T-helper 2 cell treated with Interferon-gamma antibody and Interleukin-4, amounts not matched to agents 5 μg/mL and 100 μg/mL, for 36 hours (primary cell): ENCODE measurements around the gene ZC3H18.

ENCODE experiments used
- DNase-seq: peaks from one replicate; pipeline ENCODE4 v3.0.0; 2021; ENCODE audit warnings: low spot score
- H3K27ac Mint-ChIP-seq: one replicate; pipeline ENCODE4 v1.8.0; 2021; ENCODE audit warnings: mild to moderate bottlenecking, mixed read lengths
- H3K27me3 Mint-ChIP-seq: one replicate; pipeline ENCODE4 v1.8.0; 2021; ENCODE audit warnings: low read depth, mixed read lengths
- H3K36me3 Mint-ChIP-seq: one replicate; pipeline ENCODE4 v1.8.0; 2021; ENCODE audit warnings: low read depth, mixed read lengths
- H3K4me1 Mint-ChIP-seq: one replicate; pipeline ENCODE4 v1.8.0; 2021; ENCODE audit warnings: low read depth, mixed read lengths
- H3K4me3 Mint-ChIP-seq: one replicate; pipeline ENCODE4 v1.8.0; 2022; ENCODE audit warnings: mild to moderate bottlenecking, moderate library complexity, mixed read lengths
- H3K9me3 Mint-ChIP-seq: one replicate; pipeline ENCODE4 v1.8.0; 2021; ENCODE audit warnings: mixed read lengths

Gene ZC3H18

DNA sequence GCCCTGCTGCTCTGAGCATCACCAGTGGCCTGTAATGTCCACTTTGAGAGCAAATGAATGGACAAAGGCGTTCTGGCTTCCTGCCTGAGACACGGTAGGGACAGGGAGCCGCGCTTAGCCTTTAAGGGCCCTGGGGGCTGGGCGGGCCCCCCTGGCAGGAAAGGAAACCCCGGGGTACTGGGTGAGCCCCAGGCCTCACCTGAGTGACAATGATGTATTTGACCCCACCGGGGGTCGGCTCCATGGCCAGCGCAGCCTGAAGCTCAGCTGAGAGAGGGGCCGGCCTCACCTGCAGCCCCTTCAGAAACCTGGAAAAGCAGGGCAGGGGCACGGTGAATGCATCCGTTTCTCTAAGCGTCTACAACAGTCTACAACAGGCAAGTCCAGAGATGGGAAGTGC lies 82.9 kb downstream of the ZC3H18 start:
- no peak for DNase-seq
- Mint-ChIP-seq H3K9me3 (no peaks in the 10 kb centered on the region), H3K27ac (peak overlapping the region; percentile 56), H3K4me3 (no peak overlapping the region), H3K4me1 (peaks cover 12% of the 10 kb centered on the region), H3K27me3 (no peaks in the 10 kb centered on the region), H3K36me3 (peaks cover 20% of the 10 kb centered on the region)

DNA sequence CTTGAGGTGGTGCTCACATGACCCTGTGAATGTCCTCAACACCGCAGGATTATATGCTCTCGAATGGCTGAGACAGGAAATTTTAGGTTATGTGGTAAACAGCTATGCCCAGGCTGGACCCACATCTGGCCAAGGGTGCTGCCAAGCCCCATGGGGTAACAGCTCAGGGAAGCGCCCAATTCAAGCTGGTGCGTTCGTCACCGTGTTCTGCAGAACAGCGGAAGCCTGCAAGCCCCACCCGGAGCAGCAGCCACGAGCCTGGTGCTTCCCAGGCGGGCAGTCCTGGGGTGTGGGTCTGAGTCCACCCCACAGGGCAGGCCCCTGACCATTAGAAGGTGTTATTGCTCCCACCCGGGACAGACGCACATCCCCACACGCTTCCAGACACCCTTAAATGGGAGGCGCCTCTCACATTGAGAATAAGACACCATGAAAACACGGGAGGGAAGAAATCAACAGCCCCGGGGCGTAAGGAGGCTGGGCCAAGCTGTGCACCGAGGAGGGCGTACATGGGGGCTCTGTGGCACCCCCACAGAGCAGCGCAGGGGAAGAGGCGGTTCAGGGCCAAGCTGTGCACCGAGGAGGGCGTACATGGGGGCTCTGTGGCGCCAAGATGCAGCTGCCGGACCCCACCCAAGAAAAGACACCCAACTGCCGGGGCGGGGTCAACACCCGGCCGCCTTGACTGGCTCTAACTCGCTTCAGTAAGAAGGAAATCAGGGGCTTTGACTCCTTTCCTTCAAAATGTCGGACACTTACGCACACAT lies 83.6 kb downstream of the ZC3H18 start:
- peaks cover 20% of the 10 kb centered on the region for H3K36me3 Mint-ChIP-seq
- DNase-seq, result no peak
- no peaks in the 10 kb centered on the region for H3K27me3 Mint-ChIP-seq
- peaks cover 12% of the 10 kb centered on the region for H3K4me1 Mint-ChIP-seq
- H3K9me3 Mint-ChIP-seq, result no peaks in the 10 kb centered on the region
- no peak overlapping the region for H3K4me3 Mint-ChIP-seq
- H3K27ac Mint-ChIP-seq, result peak overlapping the region; percentile 56

- Mint-ChIP-seq H3K27me3 (no peaks in the 10 kb centered on the region), H3K9me3 (no peaks in the 10 kb centered on the region), H3K27ac (no peak overlapping the region), H3K4me1 (peaks cover 7% of the 10 kb centered on the region), H3K36me3 (peaks cover 17% of the 10 kb centered on the region), H3K4me3 (no peak overlapping the region)
- DNase-seq, result no peak
These were observed 84.3 kb downstream of the ZC3H18 start for GRCh38 chr16:88654363-88655052.

DNA sequence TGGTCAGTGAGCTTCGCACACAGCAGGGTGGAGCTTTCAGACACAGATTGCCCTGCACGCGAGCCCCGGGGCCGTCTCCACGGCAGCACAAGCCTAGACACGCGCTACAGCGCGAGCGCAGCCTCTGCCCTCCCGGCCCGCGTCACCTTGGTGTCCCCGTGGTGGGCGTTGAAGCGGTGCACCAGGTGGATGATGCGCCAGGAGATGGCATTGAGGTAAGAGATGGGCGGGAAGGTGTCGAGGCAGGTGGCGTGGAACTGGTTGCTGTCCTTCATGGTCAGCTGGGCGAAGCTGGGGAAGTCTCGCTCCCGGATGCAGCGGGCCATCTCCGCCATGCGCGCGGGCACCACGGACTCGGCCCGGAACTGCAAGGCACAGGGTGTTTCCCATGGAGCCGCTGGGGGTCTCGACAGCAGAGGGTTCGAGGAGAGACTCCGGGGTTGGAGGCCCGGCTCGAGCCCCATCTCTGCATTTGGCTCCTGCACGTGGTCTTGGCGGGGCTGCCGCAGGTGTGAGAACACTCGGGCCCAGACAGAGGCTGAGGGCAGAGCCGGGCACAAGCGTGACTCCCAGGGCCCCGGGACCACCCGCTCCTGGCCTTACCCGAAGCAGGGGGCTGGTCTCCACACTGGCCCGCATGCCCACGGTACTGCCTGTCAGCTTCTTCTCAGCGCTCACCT lies 85.0 kb downstream of the ZC3H18 start:
- no peaks in the 10 kb centered on the region for H3K27me3 Mint-ChIP-seq

DNA sequence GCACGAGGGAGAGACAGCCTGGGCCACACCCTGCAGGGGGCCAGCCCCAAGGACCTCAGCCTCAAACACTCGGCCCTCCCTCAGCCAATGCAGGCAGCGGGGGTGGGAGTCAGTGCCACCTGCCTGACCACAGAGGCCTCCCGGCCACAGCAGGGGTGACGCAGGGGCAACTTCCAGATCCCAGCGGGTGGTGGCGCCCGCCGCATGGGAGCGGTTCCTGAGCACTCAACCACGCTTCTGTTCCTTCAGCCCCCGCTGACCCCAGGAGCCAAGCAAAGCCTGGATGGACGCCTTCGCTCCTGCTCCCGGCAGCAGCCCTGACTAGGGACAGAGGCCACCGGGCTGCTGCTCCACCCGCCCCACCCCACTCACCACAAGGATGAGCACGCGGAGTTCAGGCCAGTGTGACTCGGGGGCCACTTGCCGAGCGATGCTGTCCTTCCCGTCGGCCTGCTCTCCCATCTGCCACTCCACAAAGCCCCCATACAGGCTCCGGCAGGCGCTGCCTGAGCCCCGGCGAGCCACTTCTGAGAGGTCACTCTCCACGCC lies 85.6 kb downstream of the ZC3H18 start:
- H3K4me3 Mint-ChIP-seq, result no peak overlapping the region
- no peak overlapping the region for H3K27ac Mint-ChIP-seq
- no peaks in the 10 kb centered on the region for H3K27me3 Mint-ChIP-seq
- DNase-seq, result no peak
- peaks cover 18% of the 10 kb centered on the region for H3K36me3 Mint-ChIP-seq
- no peaks in the 10 kb centered on the region for H3K9me3 Mint-ChIP-seq
- H3K4me1 Mint-ChIP-seq, result peaks cover 7% of the 10 kb centered on the region

More for the DNA sequence above, 85.0 kb downstream of the ZC3H18 start:
- peaks cover 6% of the 10 kb centered on the region for H3K4me1 Mint-ChIP-seq
- H3K4me3 Mint-ChIP-seq, result no peak overlapping the region
- no peak overlapping the region for H3K27ac Mint-ChIP-seq
- peaks cover 17% of the 10 kb centered on the region for H3K36me3 Mint-ChIP-seq
- H3K9me3 Mint-ChIP-seq, result no peaks in the 10 kb centered on the region
- no peak for DNase-seq

- no peaks in the 10 kb centered on the region for H3K27me3 Mint-ChIP-seq
- peaks cover 8% of the 10 kb centered on the region for H3K4me1 Mint-ChIP-seq
- H3K9me3 Mint-ChIP-seq, result no peaks in the 10 kb centered on the region
- H3K36me3 Mint-ChIP-seq, result peaks cover 18% of the 10 kb centered on the region
- H3K27ac Mint-ChIP-seq, result peak overlapping the region; percentile 26
- DNase-seq, result no peak
- H3K4me3 Mint-ChIP-seq, result no peak overlapping the region
These were observed 86.2 kb downstream of the ZC3H18 start for GRCh38 chr16:88656291-88656980.

- no peak for DNase-seq
- H3K9me3 Mint-ChIP-seq, result no peaks in the 10 kb centered on the region
- peaks cover 18% of the 10 kb centered on the region for H3K36me3 Mint-ChIP-seq
- no peaks in the 10 kb centered on the region for H3K27me3 Mint-ChIP-seq
- H3K27ac Mint-ChIP-seq, result no peak overlapping the region
- H3K4me3 Mint-ChIP-seq, result no peak overlapping the region
- peaks cover 13% of the 10 kb centered on the region for H3K4me1 Mint-ChIP-seq
These were observed 87.2 kb downstream of the ZC3H18 start for GRCh38 chr16:88657371-88657770.

DNA sequence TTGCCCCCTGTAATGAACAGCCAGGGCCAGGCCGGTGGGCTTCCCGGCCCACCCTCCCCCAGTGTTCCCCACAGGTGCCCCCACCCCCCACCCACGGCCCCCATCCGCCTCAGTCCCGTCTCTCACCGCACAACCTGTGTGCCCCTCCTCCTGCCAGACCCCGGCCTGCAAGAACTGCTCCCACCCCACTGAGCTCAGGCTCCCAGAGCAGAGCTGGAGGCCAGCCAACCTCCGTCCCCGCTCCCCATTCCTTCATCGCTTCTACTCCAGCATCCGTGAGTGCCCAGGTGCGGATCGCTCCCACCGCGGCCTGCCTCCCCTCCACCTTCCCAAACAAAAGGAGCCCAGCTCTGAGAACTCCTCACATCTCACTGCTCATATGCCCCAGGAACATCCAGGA lies 88.5 kb downstream of the ZC3H18 start:
- Mint-ChIP-seq H3K36me3 (peaks cover 14% of the 10 kb centered on the region), H3K4me3 (no peak overlapping the region), H3K27me3 (no peaks in the 10 kb centered on the region), H3K27ac (no peak overlapping the region), H3K9me3 (no peaks in the 10 kb centered on the region), H3K4me1 (peaks cover 13% of the 10 kb centered on the region)
- DNase-seq, result no peak

DNA sequence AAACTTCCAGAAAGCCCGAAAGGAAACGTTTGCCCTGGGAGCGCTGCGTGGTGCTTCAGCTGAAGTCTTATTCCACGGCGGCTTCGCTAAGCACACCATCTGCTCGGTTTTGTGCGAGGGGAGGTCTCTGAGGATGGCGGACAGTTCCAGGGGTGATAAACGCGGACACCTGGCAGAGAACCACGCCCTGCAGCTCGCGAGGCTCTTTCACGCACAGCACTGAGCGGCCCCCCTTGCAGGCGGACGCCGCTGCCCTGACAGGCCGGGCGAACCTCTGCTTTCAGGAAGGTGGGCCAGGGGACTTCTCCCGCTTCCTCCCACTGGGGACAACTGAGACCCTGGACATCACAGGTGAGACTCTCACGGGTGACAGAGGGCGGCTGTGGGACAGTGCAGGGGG lies 89.0 kb downstream of the ZC3H18 start:
- H3K27me3 Mint-ChIP-seq, result no peaks in the 10 kb centered on the region
- no peak overlapping the region for H3K27ac Mint-ChIP-seq
- no peak overlapping the region for H3K4me3 Mint-ChIP-seq
- peaks cover 14% of the 10 kb centered on the region for H3K36me3 Mint-ChIP-seq
- H3K4me1 Mint-ChIP-seq, result peaks cover 15% of the 10 kb centered on the region
- H3K9me3 Mint-ChIP-seq, result no peaks in the 10 kb centered on the region
- no peak for DNase-seq

DNA sequence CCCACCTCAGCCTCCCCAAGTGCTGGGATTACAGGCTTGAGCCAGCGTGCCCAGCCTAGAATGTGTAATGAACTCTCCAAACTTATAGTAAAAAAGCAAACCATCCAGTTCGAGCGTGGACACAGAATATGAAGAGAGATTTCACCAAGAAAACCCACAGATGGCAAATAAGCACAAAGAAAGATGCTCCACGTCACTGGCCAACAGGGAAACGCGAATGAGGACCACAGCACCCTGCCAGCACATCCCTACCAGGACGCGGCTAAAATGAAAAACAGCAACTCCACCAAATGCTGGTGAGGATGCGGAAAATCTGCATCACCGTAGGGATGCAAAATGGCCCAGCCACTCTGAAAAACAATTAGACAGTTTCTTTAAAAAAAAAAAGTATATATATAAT lies 91.3 kb downstream of the ZC3H18 start:
- Mint-ChIP-seq H3K9me3 (no peaks in the 10 kb centered on the region), H3K4me3 (peak overlapping the region; percentile 64), H3K27me3 (no peaks in the 10 kb centered on the region), H3K27ac (peak overlapping the region; percentile 68), H3K4me1 (peaks cover 22% of the 10 kb centered on the region), H3K36me3 (peaks cover 16% of the 10 kb centered on the region)
- DNase-seq, result no peak

DNA sequence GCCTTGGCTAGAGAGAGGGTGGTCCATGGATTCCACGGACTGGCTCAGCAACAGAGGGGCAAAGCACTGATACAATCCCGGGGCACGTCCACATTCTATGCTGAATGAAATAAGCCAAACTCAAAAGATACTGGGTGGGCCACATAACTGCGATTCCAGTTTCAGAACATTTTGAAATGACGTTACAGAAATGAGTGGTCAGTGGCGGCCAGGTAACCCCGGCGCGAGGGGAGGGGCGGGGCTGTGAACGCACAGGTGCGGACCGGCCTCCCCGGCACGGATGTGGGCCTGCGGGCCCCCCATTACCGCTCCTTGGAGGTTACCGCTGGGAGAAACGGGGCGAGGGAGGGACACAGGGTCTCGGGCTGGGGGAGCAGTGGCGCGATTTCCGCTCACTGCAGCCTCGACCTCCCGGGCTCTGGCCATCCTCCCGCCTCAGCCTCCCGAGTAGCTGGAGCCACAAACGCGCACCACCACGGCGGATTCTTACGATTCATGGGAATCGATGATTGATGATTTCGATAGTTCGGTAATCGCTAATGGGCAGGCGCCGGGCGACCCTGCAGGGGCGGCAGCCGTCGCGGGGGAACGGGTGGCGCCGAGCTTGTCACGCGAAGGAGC lies 92.1 kb downstream of the ZC3H18 start:
- no peak for DNase-seq
- H3K27ac Mint-ChIP-seq, result peak overlapping the region; percentile 88
- H3K27me3 Mint-ChIP-seq, result no peaks in the 10 kb centered on the region
- H3K36me3 Mint-ChIP-seq, result peaks cover 15% of the 10 kb centered on the region
- peak overlapping the region; percentile 88 for H3K4me3 Mint-ChIP-seq
- H3K9me3 Mint-ChIP-seq, result no peaks in the 10 kb centered on the region
- peaks cover 23% of the 10 kb centered on the region for H3K4me1 Mint-ChIP-seq

DNA sequence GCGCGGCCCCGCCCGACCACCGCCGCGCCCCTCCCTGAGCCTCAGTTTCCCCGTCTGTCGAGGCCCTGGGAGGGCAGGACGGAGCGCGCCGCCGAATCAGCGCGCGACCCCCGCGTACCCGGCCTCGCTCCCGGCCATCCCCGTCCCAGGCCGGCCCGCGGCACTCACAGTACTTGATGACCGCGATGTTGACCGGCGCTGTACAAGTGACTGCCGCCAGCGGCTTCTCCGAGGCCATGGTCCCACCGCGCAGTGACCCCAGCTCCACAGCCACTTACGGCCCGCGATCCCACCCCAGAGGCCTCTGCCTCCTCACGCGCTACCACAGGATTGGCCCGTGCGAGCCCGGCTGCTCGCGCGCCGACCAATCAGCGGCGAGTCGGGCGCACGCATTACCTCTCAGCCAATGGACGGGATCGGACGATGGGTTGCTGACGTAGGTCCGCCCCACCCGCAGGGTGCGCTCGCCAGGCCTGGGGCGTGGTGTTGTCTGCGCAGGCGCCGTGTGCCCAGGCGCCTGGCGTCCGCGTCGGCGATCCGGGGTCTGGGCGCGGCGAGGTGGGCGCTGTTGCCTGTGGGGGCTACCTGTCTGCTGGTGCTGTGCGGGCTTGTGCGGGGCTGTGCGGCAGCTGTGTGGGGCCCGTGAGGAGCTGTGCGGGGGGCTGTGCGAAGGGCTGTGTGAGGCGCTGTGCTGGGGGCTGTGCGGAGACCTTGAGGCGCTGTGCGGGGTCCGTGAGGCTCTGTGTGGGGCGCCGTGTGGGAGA lies 92.8 kb downstream of the ZC3H18 start, which contains the start of gene MVD:
Gene MVD (minus strand): TSS at position 249 of the 764 bp plus-strand sequence. CDS start 11 bp downstream, at position 238.
- Mint-ChIP-seq H3K9me3 (no peaks in the 10 kb centered on the region), H3K27ac (peak within 1 kb of the TSS; percentile 95), H3K4me3 (peak within 1 kb of the TSS; percentile 88), H3K27me3 (no peaks in the 10 kb centered on the region), H3K4me1 (peaks cover 23% of the 10 kb centered on the region), H3K36me3 (peaks cover 15% of the 10 kb centered on the region)
- peak; percentile 97 for DNase-seq
